SIG-M5 treated with dmso at 0.1 percent for 504 hours (cell line): ENCODE results near the gene MRPL28.
A peak's percentile ranks its signal among the peaks of the same experiment; 100 is the strongest.
"Not testable (repeated sequence)": the region's sequence is repeated elsewhere in the genome, so short reads cannot be mapped to it uniquely, and the experiment has no call there.

Experiments used
- DNase-seq: peaks from one replicate; lab custom pipeline; 2025; ENCODE audit not compliant: unreplicated experiment; lab: John Stamatoyannopoulos, UW

MRPL28 gene

DNA sequence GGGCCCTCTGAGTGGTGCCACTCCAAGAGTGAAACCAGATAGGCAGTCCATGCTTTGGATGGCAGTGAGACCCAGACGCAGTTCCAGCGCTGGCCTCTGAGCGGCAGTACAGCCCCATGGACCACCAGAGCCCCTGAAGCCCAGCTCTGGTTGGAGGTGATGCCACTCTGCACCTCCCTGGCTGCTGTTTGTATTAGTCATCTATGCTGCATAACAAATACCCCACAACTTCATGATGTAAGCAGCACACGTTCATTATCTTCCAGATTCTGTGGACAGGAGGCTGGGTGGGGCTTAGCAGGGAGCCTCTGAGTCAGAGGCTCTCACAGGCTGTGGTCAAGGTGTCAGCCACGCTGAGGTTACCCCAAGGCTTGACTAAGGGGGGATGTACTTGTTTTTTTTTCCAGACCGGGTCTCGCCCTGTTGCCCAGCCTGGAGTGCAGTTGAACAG lies 21.6 kb upstream of the MRPL28 start:
- peak; percentile 46 for DNase-seq

DNA sequence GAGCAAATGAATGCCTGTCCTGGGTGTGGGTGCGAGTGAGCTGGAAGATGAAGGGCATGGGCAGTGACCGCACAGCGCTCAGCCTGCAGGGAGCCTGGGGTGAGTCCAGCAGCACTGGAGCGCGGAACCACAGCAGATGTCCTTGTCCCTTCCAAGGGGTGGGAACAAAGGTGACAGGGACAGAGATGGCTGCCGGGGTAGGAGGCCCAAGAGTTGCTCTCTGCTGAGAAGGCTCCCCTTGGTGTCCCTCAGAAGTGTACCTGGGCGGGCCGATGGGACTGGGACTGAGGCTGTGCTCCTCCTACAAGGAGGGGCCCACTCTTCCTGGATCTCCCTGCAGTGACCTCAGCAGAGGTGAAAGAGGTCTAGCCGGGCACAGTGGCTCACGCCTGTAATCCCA lies 19.0 kb upstream of the MRPL28 start:
- no peak for DNase-seq

DNA sequence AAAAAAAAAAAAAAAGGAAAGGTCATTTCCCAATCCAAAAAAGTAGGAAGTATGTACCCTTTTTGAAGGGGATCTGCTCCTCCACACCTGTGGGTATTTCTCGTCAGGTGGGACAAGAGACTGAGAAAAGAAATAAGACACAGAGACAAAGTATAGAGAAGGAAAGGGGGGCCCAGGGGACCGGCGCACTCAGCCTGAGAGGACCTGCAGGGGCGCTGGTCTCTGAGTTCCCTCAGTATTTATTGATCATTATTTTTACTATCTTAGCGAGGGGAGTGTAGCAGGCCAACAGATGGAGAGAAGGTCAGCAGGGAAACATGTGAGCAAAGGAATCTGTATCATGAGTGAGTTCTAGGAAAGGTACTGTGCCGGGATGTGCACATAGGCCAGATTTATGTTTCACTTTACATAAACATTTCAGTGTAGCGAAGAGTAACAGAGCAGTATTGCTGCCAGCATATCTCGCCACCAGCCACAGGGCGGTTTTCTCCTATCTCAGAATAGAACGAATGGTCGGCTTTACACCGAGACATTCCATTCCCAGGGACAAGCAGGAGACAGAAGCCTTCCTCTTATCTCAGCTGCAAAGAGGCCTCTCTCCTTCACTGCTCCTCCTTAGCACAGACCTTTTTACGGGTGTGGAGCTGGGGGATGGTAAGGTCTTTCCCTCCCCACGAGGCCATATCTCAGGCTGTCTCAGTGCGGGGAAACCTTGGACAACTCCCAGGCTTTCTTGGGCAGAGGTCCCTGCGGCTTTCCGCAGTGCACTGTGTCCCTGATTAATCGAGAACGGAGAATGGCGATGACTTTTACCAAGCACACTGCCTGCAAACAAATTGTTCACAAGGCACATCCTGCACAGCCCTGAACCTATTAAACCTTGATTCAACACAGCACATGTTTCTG lies 17.7 kb upstream of the MRPL28 start:
- not testable (repeated sequence) for DNase-seq

DNA sequence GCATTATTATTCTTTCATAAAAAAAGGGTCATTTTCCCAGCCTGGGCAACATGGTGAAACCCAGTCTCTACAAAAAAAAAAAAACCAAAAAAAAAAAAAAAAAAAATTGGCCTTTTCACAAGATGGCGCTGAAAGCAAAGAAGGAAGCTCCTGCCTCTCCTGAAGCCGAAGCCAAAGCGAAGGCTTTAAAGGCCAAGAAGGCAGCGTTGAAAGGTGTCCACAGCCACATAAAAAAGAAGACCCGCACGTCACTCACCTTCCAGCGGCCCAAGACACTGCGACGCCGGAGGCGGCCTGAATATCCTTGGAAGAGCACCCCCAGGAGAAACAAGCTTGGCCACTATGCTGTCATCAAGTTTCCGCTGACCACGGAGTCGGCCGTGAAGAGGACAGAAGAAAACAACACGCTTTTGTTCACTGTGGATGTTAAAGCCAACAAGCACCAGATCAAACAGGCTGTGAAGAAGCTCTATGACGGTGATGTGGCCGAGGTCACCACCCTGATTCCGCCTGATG lies 16.4 kb upstream of the MRPL28 start:
- no peak for DNase-seq

DNA sequence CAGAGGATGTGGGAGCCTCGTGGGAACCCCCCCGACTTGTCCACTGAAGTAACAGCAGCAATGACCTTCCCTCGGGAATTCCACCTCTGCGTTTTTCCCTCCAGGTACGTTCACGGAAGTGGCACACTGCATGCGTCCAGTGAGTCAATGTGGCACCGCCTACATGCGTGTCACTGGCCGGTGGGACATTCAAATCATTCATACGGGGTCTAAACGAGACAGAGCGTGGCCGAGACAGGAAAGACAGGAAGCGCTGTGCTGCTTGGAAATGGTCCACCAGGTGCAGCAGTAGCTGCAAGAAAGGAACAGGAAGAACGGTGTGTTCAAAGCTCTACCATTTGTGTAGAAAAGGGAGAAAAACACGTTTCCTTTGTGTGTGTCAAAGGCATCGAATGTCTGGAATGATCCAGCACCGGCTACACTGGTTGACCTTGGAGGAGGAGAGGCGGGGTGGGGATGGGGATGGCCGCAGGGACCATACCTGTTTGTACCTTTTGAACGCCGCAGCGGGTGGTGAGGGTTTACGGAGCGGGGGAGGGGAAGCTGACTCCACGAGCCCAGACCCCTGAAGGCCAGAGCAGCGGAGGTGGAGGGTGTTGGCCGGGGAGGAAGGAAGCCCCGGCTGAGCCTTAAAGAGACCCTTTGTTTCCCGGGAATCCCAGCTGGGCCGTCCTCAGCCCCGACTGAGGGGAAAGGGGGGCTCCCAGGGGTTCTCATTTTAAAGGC lies 13.2 kb upstream of the MRPL28 start:
- no peak for DNase-seq

DNA sequence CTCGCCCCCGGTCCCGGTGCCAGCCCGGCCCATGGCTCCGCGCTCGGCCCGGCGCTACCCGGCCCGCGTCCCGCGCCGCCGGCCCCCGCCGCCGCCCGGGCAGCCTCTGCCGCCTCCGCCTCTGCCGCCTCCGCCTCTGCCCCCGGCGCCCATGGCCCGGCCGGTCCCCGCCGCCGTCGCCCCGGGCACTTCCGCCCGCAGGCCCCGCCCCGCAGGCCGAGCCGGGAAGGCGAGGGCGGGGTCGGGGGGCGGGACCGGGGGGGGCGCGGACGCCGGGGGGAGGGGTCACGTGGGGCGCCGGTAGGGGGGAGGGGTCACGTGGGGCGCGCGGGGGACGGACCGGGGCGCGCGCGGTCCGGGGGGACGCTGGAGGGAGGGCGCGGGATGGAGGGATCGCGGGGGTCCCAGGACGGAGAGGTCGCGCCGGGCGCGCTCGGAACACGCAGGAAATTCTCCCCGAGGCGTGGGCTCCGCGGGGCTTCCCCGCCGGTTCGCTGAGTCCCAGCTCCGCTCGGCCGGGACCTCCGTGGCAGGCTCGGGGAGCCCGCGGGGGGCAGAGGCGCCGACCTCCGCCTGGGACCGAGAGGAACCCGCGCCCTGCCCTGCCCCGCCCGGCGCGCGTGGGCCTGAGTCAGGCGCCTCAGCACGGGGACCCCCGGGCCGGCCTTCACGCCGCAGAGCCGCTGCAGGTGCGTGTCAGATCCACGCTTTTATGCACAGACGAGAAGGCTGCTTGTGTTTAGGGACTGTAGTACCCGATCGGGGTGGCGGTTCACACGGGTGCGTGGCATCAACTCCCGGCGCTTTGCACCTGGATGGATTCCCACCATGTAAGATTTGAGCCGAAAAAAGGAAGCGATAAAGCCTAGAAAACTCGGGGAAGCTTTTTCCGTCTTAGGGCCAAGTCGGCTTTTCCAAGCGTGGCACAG lies 11.7 kb upstream of the MRPL28 start, which contains the start of gene PGAP6:
TSS of gene PGAP6 (minus strand) at position 190 of the 929 bp plus-strand sequence. CDS start at position 33, 157 bp downstream.
- peak; percentile 41 for DNase-seq

DNA sequence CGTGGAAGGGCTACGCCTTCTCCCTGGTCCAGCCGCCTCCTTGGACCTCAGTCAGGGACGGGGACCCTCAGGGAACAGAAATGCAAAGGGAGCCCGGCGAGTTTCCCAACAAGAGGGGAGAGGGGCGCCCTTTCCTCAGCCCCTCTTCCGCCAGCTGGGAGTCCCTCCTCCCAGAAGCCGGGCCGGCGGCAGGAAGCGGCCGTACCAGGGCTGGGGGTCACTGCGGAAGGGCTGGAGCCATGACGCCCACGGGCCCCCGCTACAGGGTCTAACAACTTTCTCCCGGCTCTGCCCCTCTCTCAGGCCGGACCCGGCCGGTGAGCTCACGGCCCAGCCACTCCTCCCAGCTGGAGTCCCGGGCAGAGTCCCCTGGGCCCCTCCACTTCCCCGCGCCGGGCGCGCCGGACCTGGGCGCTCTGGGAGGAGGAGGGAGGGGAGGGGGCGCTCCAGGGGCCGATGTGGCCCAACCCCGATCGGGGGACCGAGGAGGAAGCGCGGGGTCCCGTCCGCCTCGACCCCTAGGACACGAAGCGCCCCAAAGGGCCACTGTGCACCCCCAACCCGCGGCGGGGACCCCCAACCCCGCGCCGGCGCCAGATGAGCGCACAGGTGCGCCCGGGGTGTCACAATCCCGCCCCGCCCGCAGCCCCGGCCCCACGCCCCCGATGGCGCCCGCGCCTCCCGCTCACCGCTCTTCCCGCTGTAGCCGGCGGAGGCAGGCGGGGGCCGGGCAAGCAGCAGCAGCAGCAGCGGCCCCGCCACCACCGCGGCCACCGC lies 10.9 kb upstream of the MRPL28 start:
- DNase-seq: no peak

DNA sequence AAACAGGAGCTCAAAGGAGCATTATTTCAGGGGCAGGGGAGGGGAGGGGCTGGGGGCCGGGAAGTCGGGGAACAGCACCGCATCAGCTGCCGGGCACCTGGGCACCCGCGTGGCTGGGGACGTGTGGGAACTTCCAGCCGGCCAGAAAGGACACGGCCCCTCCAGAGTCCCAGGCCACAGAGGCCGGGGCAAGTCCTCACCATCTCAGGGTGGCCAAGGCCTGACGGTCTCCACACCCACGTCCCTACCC lies 10.3 kb upstream of the MRPL28 start:
- DNase-seq: no peak

DNA sequence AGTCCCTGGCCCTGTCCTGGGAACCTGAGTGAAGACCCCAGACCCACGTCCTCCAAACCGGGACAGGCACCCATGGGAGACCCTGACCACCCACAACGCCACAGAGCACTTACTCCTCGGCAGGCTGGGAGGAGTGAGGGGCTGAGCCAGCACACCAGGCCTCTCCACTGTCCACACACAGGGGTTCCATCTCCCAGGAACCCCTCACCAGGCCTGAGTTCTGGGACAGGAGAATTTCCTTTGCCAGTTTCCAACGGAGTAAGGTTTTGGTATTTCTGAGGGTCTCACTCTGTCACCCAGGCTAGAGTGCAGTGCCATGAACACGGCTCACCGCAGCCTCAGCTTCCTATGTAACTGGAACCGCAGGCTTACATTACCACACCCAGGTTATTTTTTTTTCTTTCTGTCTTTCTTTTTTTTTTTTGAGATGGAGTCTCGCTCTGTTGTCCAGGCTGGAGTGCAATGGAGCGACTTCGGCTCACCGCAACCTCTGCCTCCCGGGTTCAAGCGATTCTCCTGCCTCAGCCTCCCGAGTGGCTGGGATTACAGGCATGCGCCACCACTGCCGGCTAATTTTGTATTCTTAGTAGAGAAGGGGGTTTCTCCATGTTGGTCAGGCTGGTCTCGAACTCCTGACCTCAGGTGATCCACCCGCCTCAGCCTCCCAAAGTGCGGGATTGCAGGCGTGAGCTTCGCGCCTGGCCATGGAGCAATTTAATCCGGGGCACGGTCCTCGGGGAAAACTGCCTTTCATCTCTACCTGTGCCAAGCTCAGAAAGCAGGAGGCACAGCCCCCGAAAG lies 9.8 kb upstream of the MRPL28 start:
- no peak for DNase-seq

DNA sequence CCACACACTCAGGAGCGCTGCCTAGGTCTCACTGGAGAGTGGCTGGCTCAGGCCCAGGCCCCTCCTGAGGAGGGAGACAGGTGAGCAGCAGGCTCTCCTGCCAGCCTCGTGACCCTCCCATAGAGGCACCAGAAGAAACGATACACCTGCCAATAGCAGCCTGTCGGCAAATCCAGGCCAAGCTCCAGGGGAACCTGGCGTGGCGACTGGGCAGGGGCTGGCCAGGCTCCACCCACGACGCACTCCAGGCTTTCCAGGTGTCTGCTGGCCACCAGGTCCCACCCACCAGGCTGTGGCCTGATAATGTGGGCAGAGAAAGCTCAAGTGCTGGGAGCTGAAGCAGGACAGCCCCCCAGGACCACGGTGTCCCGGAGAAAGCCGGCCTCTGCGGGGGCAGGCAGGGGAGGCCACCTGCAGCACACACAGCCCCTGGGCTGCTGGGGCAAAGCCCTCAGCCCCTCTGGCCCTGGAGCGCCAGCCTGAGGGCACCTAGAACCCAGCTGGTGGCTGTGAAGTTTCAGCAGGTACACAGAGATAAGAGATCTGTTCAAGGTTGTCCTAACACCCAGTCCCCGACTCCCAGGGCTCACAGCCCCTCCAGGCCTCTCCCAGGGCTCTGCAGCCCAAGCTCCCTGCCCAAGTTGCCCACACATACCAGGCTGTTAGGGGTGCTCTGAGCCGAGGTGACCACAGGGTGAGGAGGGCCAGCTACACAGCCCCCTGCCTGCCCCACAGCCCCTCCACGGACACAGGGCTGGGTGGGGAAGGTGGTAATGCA lies 9.0 kb upstream of the MRPL28 start:
- DNase-seq: no peak

DNA sequence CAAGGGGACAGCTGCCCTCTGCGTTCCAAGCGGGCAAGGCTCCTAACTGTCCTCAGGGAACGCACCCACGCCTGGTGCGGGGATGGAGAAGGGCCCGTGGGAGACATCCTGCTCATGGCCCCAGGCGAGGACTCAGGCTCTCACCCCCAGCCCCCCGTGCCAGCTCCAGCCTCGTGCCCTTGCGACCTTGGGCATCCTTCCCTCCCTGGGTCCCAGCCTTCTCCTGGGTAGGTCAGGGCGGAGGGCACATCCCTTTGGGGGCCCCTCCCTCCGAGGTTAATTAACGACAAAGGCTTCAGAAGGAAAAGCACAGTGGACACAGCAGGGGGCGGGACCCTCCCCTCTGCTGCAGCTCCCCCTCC lies 8.5 kb upstream of the MRPL28 start:
- no peak for DNase-seq

DNA sequence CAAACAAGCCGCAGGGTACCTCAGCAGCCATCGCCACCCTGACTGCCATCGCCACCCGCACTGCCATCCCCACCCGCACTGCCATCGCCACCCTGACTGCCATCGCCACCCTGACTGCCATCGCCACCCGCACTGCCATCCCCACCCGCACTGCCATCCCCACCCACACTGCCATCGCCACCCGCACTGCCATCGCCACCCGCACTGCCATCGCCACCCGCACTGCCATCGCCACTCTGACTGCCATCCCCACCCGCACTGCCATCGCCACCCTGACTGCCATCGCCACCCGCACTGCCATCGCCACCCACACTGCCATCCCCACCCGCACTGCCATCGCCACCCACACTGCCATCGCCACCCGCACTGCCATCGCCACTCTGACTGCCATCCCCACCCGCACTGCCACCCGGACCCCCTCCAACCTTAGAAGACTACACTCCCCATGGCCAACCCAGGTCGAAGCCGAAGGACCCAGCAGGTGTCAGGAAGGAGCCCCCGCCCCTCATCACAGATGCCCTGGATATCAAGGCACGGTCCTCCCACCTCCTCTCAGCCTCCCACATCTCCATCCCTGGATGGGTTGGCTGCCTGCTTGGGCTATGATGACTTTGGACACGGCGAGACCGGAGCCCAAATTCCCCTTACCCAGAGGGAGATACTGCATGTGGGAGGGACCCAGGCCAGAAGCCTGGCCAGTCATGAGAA lies 7.9 kb upstream of the MRPL28 start:
- DNase-seq: not testable (repeated sequence)

DNA sequence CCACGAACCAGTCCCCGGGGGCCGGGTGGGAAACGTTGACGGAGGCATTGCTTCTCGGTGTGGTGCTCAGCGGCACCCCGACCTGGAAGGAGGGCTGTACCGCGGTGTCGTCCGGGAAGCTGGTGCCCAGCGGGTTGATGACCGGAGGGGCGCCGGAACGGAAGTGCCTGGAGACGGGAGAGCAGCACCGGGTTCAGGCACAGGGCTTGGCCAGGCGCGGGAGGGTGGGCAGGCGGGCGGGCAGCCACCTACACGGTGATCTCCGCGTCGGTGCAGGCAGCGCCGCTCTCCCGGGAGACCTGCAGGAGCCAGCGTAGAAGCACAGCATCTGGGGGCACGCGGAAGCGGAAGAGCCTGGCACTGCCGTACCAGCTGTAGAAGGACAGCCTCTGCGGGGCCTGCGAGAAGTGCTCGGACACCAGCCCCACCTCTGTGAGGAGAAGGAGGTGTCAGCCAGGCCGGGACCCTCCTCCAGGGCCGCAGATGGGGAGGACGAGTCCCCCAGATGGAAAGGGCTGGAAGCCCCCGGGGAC lies 7.1 kb upstream of the MRPL28 start:
- no peak for DNase-seq

DNA sequence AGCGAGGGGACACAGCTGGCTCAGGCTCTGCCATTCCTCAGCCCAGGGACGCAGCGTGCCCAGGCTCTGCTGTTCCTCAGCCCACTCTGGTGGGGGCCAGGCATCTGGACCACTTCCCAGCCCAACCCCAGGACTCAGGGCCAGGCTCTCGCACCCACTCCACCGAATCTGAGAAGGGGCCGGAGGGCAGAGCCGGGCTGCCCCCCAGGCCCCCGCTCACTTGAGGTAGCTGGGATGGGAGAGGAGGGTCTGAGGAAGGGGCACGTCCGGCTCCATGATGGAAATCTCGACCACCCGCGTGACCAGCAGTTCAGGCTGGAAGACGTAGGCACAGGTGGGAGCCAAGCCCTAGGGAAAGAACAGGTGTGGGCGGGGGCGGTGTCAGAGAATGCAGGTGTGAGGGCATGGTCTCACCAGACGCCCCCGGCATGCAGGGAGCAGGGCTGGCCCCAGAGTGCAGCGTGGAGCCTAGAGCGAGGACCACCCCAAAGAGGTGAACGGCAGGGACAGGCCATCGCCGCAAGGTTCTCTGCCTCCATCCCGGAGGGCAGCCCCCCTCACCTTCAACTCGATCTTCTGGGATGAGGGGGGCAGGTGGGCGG lies 6.6 kb upstream of the MRPL28 start:
- DNase-seq: no peak

DNA sequence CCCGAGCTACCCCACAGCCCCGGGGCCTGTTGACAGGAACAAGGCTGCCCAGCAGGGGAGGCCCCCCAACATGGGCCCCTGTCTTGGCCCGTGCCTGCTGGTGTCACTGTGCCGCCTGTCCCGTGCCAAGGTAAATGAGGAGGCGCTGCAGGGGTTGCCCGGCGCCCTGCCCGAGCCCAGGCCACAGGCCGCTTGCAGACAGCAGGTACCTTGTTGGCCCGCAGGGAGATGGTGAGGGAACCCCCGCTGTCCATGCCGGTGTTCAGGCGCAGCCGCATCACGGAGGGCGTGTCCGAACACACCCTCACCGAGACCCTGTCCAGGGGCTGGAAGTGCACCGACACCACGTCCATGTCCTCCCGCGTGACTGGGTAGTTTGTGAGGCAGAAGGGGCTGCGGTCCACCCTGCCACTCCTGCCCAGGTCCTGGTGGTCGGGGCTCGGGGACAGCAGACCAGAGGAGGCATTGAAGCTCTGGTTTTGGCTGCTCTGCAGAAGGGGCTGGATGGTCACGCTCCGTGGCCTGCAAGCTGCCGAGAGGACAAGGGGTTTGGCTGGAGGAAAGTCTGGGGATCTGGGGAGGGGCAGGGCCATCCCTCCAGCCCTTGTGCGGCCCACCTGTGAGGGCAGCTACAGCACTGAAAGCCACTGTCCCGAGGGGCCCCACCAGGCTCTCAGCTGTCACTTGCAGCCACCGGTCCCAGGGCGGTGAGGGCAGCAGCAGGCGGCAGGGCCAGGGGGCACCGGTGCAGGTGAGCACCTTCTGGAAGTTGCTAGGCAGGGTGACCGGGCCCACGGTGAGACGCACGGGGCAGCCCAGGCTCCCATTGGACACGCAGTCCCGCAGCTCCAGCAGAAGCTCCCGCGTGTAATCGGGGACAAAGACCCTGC lies 5.8 kb upstream of the MRPL28 start:
- no peak for DNase-seq

DNA sequence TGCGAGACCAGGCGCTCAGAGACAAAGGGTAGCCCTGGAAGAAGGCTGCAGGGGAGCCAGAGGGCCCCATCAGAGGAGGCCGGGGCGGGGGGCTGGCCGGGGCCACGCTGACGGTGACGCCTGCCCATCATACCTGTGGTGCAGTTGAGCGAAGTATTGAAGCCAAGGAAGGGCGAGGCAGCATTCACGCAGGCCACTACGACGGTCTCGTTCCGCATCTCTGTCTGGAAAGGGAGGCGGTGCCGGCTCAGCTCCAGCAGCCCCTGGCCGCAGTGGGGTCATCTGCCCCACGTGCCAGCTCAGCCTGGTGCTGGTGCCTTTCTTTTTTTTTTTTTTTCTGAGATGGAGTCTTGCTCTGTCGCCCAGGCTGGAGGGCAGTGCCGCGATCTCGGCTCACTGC lies 4.9 kb upstream of the MRPL28 start:
- DNase-seq: no peak

DNA sequence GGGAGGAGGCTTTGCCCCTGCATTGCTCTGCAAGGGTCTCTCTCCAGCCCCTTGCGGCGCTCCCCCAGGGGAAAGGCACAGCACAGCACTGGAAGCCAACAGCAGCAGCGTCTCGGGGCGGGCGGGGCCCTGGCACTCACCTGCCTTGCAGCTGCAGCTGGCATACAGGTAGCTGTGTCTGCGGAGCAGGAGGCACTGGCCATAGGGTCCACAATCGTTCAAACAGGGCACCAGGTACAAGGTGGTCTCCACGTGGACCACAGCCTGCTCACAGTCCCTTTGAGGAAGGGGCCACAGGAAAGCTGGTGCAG lies 4.2 kb upstream of the MRPL28 start:
- DNase-seq: no peak
